Sigmoid colon (tissue), 4 donors: ENCODE data around the gene PSME1.

Source experiments
- CTCF ChIP-seq, 4 experiments: fragments of 450-650 bp in 3 of 4; fragments of 200-600 bp in 1 of 4; IDR thresholded peaks; one replicate each; pipeline ENCODE4 v1.5.1; 2016 to 2019; ENCODE audit warnings: antibody characterized with exemption in 4 of 4, mild to moderate bottlenecking in 3 of 4, moderate library complexity in 2 of 4
- POLR2AphosphoS5 ChIP-seq, 4 donors: sonication (generic); formaldehyde crosslinking; IDR thresholded peaks; one replicate each; pipeline ENCODE4 v1.6.1; 2017; ENCODE audit warnings: antibody characterized with exemption in 4 of 4

GRCh38 chr14:24165785-24166184 is 29.8 kb downstream of the PSME1 start:
- no peak for TF ChIP-seq CTCF (IDR thresholded peaks at IDR 0.05)
- TF ChIP-seq POLR2AphosphoS5 (IDR thresholded peaks at IDR 0.05), result no peak
